Fibroblast of lung (primary cell): Measurements from ENCODE around the gene SLC6A12.

Experiments used
- EZH2 ChIP-seq: IDR thresholded peaks from 2 replicates; pipeline ENCODE4 v1.5.1; 2012; ENCODE audit warnings: low read length, control low read depth, mild to moderate bottlenecking; ENCODE audit errors: missing control alignments
- TF ChIP-seq, protein P1 (sequence below), 2 donors: IDR thresholded peaks in 1 of 2; conservative IDR thresholded peaks in 1 of 2; 1 replicate in 1 of 2; 2 replicates in 1 of 2; pipeline ENCODE4 v1.5.1; 2011 to 2012; ENCODE audit warnings: low read length in 2 of 2, control low read depth in 1 of 2, inconsistent platforms in 1 of 2, low read depth in 1 of 2, mild to moderate bottlenecking in 1 of 2

DNA sequence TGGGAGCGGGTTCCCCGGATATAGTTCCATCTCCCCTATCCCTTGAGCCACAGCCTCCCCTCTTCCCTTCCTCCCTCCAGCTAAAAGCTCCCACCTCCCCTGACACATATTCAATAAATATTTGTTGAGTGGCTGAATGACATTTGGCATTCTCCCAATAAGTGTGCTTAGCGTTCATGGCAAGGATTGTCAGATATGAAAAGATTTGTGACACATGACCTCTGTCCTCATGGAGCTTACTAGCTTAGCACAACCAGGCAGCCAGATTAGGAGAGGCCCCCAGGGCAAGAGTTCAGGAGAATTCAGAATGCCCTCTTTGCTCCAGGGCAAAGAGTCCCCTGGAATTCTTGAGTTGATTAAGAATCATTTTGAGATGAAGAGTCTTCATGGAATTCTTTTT is 22.5 kb upstream of the SLC6A12 start:
- TF ChIP-seq, protein P1, sequence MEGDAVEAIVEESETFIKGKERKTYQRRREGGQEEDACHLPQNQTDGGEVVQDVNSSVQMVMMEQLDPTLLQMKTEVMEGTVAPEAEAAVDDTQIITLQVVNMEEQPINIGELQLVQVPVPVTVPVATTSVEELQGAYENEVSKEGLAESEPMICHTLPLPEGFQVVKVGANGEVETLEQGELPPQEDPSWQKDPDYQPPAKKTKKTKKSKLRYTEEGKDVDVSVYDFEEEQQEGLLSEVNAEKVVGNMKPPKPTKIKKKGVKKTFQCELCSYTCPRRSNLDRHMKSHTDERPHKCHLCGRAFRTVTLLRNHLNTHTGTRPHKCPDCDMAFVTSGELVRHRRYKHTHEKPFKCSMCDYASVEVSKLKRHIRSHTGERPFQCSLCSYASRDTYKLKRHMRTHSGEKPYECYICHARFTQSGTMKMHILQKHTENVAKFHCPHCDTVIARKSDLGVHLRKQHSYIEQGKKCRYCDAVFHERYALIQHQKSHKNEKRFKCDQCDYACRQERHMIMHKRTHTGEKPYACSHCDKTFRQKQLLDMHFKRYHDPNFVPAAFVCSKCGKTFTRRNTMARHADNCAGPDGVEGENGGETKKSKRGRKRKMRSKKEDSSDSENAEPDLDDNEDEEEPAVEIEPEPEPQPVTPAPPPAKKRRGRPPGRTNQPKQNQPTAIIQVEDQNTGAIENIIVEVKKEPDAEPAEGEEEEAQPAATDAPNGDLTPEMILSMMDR (conservative IDR thresholded peaks at IDR 0.05 in 1 of 2, IDR thresholded peaks at IDR 0.05 in 1 of 2; ENCODE audit: low read depth in 1 of 2, low read length in 2 of 2), result no peak
- no peak for TF ChIP-seq EZH2
